Measurements from ENCODE around the gene RGS4.

Gene RGS4

GRCh38 chr1:163069142-163069541, at the start of gene RGS4:
Gene RGS4, plus strand, starts transcription at chr1:163069361. Its CDS starts 124 bp downstream, at chr1:163069485.
- DNase-seq = peak; percentile 97

DNA sequence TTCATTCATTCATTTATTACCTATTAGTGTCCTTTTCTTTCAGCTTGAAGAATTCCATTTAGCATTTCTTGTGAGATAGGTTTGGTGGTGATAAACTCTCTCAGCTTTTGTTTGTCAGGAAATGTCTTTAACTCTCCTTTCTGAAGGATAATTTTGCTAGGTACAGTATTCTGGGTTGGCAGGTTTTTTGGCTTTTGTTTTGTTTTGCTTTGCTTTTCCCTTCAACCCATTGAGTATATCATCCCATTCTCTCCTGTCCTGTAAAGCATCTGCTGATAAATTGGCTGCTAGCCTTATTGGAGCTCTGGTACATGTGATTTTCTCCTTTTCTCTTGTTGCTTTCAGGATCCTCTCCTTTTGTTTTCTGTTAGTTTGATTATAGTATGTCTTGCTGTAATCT, 47.0 kb upstream of the RGS4 start:
- no peak for DNase-seq

GRCh38 chr1:163027610-163028009, 41.6 kb upstream of the RGS4 start:
- no peak for DNase-seq

DNA sequence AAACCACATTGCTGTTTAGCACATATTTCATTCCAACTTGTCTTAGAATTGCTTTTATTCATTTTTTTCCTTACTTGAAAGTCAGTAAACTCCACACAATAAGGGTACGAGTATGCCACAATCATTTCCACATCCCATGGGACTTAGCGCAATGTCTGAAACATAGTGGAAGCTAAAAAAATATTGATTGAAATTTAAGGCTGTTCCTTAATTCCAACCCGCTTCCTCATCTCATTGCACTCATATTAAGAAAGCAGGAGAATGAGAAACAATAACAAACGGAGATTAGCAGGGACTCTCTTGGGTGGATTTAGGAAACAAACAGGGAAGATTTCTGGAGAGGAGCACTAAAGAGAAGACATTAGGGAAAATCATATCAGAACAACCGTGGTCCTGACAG, 39.3 kb upstream of the RGS4 start:
- no peak for DNase-seq

DNA sequence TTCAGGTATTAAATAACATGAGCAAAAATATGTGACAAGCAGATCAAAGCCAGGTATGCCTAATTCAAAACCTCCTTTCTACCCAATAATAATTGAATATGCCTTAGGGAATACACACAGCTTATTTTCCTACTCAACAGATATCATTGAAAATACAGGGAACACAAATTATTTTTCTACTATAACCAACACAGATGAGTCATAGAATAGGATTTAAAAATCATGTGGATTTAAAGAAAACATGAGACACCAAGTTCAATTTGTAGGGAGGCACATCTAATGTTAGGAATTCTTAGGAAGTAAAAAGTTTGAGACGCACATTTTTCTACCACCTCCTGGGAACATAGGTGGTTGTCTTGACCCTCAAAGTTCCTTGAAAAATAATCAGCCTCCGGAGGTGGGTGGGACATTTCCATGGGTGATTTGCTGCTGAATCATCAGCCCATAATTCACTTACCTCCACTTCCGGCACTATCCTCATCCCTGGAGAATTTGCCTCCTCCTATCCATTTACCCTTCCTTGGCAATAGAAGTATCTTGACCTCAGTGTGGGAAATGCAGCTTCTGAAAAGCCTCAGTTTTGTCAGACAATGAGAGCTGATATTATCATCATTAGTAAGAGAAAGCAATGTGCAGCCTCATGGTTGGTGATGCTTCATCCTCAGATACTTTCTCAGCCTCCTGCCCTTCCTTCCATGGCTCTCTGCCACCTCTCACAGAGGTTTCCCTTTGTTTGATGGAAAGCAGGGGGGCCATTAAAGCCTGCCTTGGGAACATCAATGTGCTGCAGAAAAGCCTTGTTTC, 33.5 kb upstream of the RGS4 start:
- peak; percentile 97 for DNase-seq

DNA sequence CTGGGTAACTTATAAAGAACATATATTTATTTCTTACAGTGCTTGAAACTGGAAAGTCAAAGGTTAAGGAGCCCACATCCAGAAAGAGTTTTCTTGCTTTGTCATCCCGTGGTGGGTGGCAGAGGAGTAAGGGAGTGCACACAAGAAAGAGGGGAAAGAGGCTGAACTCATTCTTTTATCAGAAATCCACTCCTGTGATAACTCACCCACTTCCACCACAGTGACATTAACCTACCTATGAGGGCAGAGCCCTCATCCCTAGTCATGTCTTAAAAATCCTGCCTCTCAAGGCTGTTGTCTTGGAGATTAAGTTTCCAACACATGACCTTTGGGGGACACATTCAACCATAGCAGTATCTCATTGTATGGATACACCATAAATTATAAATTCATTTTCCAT, 32.5 kb upstream of the RGS4 start:
- peak; percentile 30 for DNase-seq

GRCh38 chr1:163038928-163039706, 30.0 kb upstream of the RGS4 start:
- peak; percentile 28 for DNase-seq

DNA sequence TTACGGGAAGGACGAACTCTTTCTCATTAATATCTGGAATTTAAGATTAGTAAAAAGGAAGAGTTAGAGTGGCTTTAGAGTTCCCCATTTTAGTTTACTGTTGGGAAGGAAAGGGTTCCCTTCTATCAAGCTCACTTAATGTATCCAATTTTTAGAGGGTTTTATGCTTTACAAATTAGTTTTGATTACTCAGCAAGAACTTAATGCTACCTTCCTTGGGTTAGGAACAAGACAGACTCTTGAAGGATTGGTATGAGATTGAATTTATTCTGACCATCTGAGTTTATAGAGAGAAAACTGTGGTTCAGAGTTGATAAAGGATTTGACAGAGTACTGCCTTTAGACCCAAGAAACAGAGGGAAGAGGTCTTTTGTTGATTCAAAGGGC, 29.5 kb upstream of the RGS4 start:
- DNase-seq = no peak

DNA sequence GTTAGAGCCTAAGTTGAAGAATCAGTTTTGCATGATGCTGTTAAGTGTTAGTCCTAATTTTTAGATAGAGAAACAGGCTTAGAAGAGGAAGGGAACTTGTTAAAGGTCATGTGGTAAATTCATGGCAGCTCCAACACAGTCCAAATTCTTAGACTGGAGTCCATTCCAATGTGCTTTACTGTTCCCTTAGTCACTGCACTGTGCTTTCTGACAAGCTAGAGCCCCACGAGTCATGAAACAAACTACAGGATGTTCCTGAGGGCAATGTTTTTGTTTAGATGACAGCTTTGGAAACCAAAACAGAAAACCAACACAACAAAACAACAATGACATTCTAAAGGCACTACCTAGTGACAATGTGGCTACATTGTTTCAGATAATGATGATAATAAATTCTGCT, 23.1 kb upstream of the RGS4 start:
- peak; percentile 53 for DNase-seq

GRCh38 chr1:163047951-163048659, 21.1 kb upstream of the RGS4 start:
- DNase-seq = no peak

DNA sequence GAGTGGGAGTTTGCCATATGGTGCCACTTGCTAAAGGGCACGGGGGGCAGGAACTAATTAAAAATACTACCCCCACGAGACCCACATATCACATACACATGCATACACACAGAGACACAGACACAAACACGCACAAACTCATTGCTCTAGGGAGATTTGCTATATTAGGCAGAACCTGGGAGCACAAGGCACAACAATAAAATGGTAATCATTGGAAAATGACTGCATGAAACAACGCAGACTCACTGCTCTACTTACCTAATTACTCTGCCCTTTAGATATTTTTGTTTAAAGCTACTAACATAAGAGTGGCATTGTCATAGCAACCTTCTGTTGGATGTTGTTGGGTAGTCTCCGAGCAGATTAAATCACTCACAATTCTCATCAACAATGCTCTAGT, 20.3 kb upstream of the RGS4 start:
- DNase-seq = no peak

DNA sequence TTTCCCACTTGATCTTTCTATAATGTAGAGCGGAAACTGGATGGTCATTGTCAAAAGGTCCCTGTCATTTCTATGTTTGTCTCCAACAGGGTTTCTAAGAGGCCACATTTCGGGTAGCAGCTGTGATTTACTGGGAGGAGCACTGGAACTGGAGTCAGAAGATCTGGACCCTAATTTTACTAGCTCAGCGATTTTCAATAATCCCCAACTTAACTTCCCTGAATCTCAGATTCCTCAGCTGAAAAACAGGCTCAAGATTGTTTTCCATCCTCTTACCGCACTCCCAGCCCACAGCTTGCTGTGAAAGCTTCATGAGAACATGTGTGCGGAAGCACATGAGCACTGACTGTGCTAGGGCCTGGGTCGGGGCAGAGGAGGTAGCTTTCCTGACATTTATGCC, 19.9 kb upstream of the RGS4 start:
- DNase-seq = no peak

DNA sequence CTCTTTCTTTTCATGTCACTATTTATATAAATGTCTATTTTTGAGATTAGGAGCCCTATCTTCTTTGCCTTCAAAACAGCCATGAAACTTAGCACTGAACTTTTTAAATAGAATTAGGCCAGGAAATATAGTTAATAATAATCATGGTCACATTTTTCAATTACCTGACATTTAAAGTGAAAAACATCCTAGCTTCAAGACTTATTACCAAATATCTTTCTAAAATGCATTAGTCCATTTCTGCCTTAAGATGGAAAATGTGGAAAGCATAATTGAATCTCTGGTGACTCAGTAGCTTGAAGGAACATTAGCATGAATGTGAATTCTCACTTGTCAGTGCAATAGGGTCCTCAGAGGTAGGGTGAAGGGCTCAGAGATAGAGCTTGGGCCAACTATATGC, 18.7 kb upstream of the RGS4 start:
- no peak for DNase-seq

- no peak for DNase-seq
These were observed 15.0 kb upstream of the RGS4 start for GRCh38 chr1:163054181-163054591.

- DNase-seq = no peak
These were observed 14.2 kb upstream of the RGS4 start for GRCh38 chr1:163055005-163055404.

DNA sequence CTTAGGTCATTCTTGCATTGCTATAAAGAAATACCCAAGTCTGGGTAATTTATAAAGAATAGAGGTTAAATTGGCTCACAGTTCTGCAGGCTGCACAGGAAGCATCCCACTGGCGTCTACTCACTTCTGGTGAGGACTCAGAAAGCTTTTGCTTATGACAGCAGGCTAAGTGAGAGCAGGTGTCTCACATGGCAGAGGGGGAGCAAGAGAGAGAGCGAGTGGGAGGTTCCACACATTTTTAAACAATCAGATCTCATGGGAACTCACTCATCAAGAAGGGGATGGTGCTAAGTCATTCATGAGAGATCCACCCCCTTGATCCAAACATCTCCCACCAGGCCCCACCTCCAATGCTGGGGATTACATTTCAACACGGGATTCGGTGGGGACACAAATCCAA, 13.6 kb upstream of the RGS4 start:
- DNase-seq = no peak

- DNase-seq = peak; percentile 53
These were observed 12.3 kb upstream of the RGS4 start for GRCh38 chr1:163056831-163057230.

- no peak for DNase-seq
These were observed 8.7 kb upstream of the RGS4 start for GRCh38 chr1:163060343-163061007.

GRCh38 chr1:163063143-163063542, 6.0 kb upstream of the RGS4 start:
- DNase-seq = no peak

DNA sequence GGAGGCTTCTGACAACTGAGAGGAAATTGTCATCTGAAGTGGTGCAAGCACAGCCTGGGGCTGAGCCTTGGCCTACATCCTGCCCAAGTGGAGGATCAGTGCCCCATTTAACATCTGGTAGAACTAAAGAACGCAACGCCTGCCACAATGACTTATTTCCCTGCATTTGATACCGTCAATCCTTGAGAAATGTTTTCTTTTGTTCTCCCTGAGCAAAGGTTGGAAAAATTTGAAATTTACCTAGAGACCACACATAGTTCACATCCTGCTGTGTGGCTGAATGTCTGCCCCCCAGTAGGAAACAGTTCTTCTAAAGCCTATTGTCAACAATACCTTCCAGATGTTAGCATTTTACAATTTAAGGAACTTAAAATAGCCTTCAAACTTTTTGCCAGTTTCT, 5.6 kb upstream of the RGS4 start:
- no peak for DNase-seq

- no peak for DNase-seq
These were observed 3.0 kb upstream of the RGS4 start for GRCh38 chr1:163066168-163066567.

GRCh38 chr1:163066686-163067085, 2.5 kb upstream of the RGS4 start:
- DNase-seq = no peak

DNA sequence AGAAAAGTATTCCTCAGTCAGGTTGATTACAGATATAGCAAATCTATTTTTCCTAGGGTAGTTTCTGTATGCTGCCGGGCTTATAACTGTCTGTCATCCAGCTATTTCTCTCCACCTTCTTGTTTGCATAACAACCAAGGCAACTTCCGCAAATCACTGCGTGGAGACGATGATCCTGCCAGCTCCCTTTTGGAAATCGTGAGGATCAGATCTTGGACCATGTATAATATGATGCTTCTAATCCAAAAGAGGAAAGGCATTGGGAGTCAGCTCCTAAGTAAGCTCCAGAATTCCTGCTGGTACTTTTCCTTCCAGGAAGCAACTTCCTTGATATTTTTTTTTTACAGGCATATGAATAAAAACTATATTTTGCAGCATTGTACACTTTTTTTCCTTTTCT, 445 bp upstream of the RGS4 start:
- DNase-seq = no peak

Data from fibroblast of skin of right biceps (primary cell).